OCI-LY1 (cell line): ENCODE data around the gene AIP.

ENCODE experiments used
- EZH2 ChIP-seq: fragments of 200-600 bp; sonication (generic), shearing (Covaris generic); IDR thresholded peaks from 2 replicates; pipeline ENCODE4 v1.8.0; 2017; ENCODE audit warnings: borderline replicate concordance, mixed run types, mild to moderate bottlenecking, antibody characterized with exemption, low read length, moderate library complexity, mixed read lengths
- TF ChIP-seq, protein P1 (sequence below): fragments of 200-600 bp; sonication (generic), shearing (Covaris generic); IDR thresholded peaks from 2 replicates; pipeline ENCODE4 v1.5.1; 2017; ENCODE audit warnings: mild to moderate bottlenecking, antibody characterized with exemption, low read length, moderate library complexity, mixed read lengths

DNA sequence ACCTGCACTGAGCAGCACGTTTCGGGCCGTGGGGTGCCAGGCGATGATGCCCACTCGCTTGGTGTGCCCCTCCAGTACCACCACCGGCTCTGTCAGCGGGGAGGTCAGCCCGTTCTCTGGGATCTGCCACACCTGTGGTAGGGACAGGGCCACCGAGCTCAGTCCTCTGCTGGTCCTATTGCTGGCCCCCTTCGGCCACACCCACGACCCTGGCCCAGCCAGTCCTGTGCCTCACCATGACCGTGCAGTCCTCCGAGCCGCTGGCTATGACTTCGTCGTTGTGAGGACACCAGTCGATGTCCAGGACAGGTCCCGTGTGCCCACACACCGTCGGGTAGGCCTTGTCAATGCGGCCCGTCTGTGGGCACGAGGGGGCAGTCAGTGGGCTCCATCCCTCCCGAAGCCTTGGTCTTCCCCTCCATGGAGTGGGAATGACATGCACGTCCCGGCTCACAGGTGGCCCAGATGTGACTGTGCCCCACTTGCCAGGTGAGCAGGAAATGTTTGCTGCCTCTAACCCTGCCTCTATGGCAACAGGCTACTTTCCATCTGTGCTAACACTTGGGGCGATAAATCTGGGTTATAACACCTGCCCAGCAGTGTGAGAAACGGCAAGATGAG, 41.0 kb upstream of the AIP start:
- TF ChIP-seq, protein P1, sequence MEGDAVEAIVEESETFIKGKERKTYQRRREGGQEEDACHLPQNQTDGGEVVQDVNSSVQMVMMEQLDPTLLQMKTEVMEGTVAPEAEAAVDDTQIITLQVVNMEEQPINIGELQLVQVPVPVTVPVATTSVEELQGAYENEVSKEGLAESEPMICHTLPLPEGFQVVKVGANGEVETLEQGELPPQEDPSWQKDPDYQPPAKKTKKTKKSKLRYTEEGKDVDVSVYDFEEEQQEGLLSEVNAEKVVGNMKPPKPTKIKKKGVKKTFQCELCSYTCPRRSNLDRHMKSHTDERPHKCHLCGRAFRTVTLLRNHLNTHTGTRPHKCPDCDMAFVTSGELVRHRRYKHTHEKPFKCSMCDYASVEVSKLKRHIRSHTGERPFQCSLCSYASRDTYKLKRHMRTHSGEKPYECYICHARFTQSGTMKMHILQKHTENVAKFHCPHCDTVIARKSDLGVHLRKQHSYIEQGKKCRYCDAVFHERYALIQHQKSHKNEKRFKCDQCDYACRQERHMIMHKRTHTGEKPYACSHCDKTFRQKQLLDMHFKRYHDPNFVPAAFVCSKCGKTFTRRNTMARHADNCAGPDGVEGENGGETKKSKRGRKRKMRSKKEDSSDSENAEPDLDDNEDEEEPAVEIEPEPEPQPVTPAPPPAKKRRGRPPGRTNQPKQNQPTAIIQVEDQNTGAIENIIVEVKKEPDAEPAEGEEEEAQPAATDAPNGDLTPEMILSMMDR, result no peak
- TF ChIP-seq EZH2, result no peak
